Liver (tissue), 9 donors: Measurements from ENCODE around the gene TNK1. TPM values are rescaled to one million over a fixed set of nuclear protein-coding genes. Genes with fewer than 3 reads are reported as not detected.

Experiments
- DNase-seq: peaks from one replicate; pipeline ENCODE4 v3.0.0-alpha.2; 2017; ENCODE audit warnings: low spot score
- H3K27ac ChIP-seq, 2 donors: one replicate each; pipeline ENCODE4 v1.7.0; 2013; ENCODE audit warnings: inconsistent platforms in 2 of 2, low read length in 2 of 2, control low read depth in 1 of 2, low read depth in 1 of 2, mild to moderate bottlenecking in 1 of 2
- H3K27me3 ChIP-seq, 4 donors: one replicate each; pipeline versions ENCODE4 v1.6.1 to v1.7.0; 2013; ENCODE audit warnings: low read length in 3 of 4, inconsistent platforms in 1 of 4, mild to moderate bottlenecking in 1 of 4, moderate library complexity in 1 of 4; ENCODE audit not compliant: control insufficient read depth in 4 of 4, insufficient read depth in 4 of 4
- H3K36me3 ChIP-seq, 4 donors: one replicate each; pipeline versions ENCODE4 v1.6.1 to v1.7.0; 2013; ENCODE audit warnings: low read length in 3 of 4, mild to moderate bottlenecking in 3 of 4, low read depth in 1 of 4, moderate library complexity in 1 of 4; ENCODE audit not compliant: control insufficient read depth in 4 of 4, insufficient read depth in 3 of 4
- H3K4me1 ChIP-seq, 4 donors: one replicate each; pipeline versions ENCODE4 v1.6.1 to v1.7.0; 2013; ENCODE audit warnings: low read length in 3 of 4, mild to moderate bottlenecking in 3 of 4, moderate library complexity in 1 of 4; ENCODE audit not compliant: control insufficient read depth in 4 of 4, insufficient read depth in 4 of 4
- H3K4me3 ChIP-seq, 3 donors: one replicate each; pipeline versions ENCODE4 v1.6.1 to v1.7.0; 2013; ENCODE audit warnings: low read length in 3 of 3, control low read depth in 1 of 3, low read depth in 1 of 3, mild to moderate bottlenecking in 1 of 3
- H3K9ac ChIP-seq, 2 donors: one replicate each; pipeline ENCODE4 v1.7.0; 2013; ENCODE audit warnings: low read length in 2 of 2, mild to moderate bottlenecking in 2 of 2, moderate library complexity in 2 of 2, control low read depth in 1 of 2, low read depth in 1 of 2
- H3K9me3 ChIP-seq, 4 donors: one replicate each; pipeline versions ENCODE4 v1.6.1 to v1.7.0; 2013; ENCODE audit warnings: low read length in 3 of 4; ENCODE audit not compliant: control insufficient read depth in 4 of 4
- ATF3 ChIP-seq: IDR thresholded peaks from 2 replicates; pipeline ENCODE4 v1.6.1; 2016; ENCODE audit warnings: antibody characterized with exemption
- EGR1 ChIP-seq, 2 donors: IDR thresholded peaks; 2 replicates each; pipeline ENCODE4 v1.6.1; 2016 to 2018; ENCODE audit warnings: antibody characterized with exemption in 2 of 2, low read depth in 2 of 2
- FOXA2 ChIP-seq: IDR thresholded peaks from 2 replicates; pipeline ENCODE4 v1.6.1; 2016; ENCODE audit warnings: antibody characterized with exemption
- HNF4A ChIP-seq, 2 donors: conservative IDR thresholded peaks; 2 replicates each; pipeline ENCODE4 v1.6.1; 2016; ENCODE audit warnings: antibody characterized with exemption in 2 of 2, mild to moderate bottlenecking in 2 of 2
- HNF4G ChIP-seq: IDR thresholded peaks from 2 replicates; pipeline ENCODE4 v1.6.1; 2016; ENCODE audit warnings: antibody characterized with exemption
- JUND ChIP-seq, 2 donors: IDR thresholded peaks; 2 replicates each; pipeline ENCODE4 v1.6.1; 2016; ENCODE audit warnings: antibody characterized with exemption in 2 of 2
- NR2F2 ChIP-seq: IDR thresholded peaks from 2 replicates; pipeline ENCODE4 v1.6.1; 2016; ENCODE audit warnings: antibody characterized with exemption
- RAD21 ChIP-seq, 2 donors: IDR thresholded peaks; 2 replicates each; pipeline ENCODE4 v1.6.1; 2016; ENCODE audit warnings: antibody characterized with exemption in 2 of 2, mild to moderate bottlenecking in 2 of 2
- SP1 ChIP-seq: IDR thresholded peaks from 2 replicates; pipeline ENCODE4 v1.6.1; 2018; ENCODE audit warnings: antibody characterized with exemption, mild to moderate bottlenecking
- TAF1 ChIP-seq: conservative IDR thresholded peaks from 2 replicates; pipeline ENCODE4 v1.6.1; 2016; ENCODE audit warnings: antibody characterized with exemption, mild to moderate bottlenecking
- YY1 ChIP-seq: IDR thresholded peaks from 2 replicates; pipeline ENCODE4 v1.6.1; 2016; ENCODE audit warnings: antibody characterized with exemption, mild to moderate bottlenecking
- WGBS: extraction: QIAGEN DNeasy Blood & Tissue Kit; methylation state at CpG from one replicate; pipeline ENCODE4 v1.1.7; 2013; 5-methylcytosine and 5-hydroxymethylcytosine counted together
- polyA plus RNA-seq, 2 donors: library from polyadenylated mRNA; stranded (reverse) in 1 of 2; unstranded in 1 of 2; fragments of 200-250 nt in 1 of 2; fragments of >200 nt in 1 of 2; fragmentation: Nextera tagmentation in 1 of 2; extraction: Ambion mirVana in 1 of 2; gene quantifications; one replicate each; pipeline versions ENCODE4 v1.2.1 to v1.2.3, GENCODE V29; 2013 to 2015
- total RNA-seq, 2 donors: library from RNA; depleted of rRNA; stranded (reverse); fragments of >200 nt; gene quantifications; one replicate each; pipeline ENCODE4 v1.2.3, GENCODE V29; 2014
- TF ChIP-seq, protein P1 (sequence below): fragments of 150-350 bp; IDR thresholded peaks from 2 replicates; pipeline ENCODE4 v1.5.1; 2017; ENCODE audit warnings: improper control_type of control experiment, low read depth, low read length; ENCODE audit not compliant: missing input control
- TF ChIP-seq, protein P2 (sequence below): IDR thresholded peaks from 2 replicates; pipeline ENCODE4 v1.6.1; 2016; ENCODE audit warnings: antibody characterized with exemption
- donor health status: healthy.
- donor health status: healthy.
- donor health status: healthy.
- donor health status: healthy.
- donor health status: healthy.

TNK1 gene
- total and polyA plus RNA-seq, 4 donors: 0.05 to 3.5 (median 2.5) TPM

DNA sequence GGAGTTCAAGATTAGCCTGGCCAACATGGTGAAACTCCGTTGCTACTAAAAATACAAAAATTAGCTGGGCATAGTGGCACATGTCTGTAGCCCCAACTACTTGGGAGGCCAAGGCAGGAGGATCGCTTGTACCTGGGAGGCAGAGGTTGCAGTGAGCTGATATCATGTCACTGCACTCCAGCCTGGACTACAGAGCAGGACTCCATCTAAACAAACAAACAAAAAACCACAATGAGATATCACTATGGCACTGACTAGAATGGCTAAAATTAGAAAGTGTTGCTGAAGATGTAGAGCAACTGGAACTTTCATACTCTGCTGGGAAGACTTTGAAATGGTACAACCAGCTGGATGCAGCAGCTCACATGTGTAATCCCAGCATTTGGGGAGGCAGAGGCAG is 6.5 kb upstream of the TNK1 start:
- TF ChIP-seq, protein P1, sequence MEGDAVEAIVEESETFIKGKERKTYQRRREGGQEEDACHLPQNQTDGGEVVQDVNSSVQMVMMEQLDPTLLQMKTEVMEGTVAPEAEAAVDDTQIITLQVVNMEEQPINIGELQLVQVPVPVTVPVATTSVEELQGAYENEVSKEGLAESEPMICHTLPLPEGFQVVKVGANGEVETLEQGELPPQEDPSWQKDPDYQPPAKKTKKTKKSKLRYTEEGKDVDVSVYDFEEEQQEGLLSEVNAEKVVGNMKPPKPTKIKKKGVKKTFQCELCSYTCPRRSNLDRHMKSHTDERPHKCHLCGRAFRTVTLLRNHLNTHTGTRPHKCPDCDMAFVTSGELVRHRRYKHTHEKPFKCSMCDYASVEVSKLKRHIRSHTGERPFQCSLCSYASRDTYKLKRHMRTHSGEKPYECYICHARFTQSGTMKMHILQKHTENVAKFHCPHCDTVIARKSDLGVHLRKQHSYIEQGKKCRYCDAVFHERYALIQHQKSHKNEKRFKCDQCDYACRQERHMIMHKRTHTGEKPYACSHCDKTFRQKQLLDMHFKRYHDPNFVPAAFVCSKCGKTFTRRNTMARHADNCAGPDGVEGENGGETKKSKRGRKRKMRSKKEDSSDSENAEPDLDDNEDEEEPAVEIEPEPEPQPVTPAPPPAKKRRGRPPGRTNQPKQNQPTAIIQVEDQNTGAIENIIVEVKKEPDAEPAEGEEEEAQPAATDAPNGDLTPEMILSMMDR: no peak
- TF ChIP-seq, protein P2, sequence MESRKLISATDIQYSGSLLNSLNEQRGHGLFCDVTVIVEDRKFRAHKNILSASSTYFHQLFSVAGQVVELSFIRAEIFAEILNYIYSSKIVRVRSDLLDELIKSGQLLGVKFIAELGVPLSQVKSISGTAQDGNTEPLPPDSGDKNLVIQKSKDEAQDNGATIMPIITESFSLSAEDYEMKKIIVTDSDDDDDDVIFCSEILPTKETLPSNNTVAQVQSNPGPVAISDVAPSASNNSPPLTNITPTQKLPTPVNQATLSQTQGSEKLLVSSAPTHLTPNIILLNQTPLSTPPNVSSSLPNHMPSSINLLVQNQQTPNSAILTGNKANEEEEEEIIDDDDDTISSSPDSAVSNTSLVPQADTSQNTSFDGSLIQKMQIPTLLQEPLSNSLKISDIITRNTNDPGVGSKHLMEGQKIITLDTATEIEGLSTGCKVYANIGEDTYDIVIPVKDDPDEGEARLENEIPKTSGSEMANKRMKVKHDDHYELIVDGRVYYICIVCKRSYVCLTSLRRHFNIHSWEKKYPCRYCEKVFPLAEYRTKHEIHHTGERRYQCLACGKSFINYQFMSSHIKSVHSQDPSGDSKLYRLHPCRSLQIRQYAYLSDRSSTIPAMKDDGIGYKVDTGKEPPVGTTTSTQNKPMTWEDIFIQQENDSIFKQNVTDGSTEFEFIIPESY: no peak
- DNase-seq: no peak
- no peak overlapping the region for H3K4me3 ChIP-seq
- no peaks in the 10 kb centered on the region for H3K27me3 ChIP-seq
- H3K27ac ChIP-seq: no peak overlapping the region
- no peaks in the 10 kb centered on the region for H3K9me3 ChIP-seq
- 89% methylated on average over 2 of the region's 2 CpGs for WGBS
- H3K9ac ChIP-seq: no peak overlapping the region
- H3K36me3 ChIP-seq: no peaks in the 10 kb centered on the region
- H3K4me1 ChIP-seq: no peaks in the 10 kb centered on the region

DNA sequence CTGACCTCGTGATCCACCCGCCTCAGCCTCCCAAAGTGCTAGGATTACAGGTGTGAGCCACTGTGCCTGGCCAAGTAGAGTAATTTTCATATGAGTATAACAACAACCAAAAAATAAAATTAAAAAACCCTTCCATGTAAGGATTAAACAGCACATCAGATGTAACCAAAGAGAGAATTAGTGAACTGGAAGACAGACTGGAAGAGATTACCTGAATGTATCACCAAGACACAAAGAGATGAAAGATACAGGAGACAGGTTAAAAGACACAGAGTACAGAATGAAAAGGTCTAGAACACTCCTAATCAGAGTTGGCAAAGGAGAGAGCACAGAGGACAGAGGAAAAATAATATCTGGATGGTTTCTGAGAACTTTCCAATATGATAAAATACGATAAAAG is 1.8 kb upstream of the TNK1 start:
- no peak overlapping the region for H3K9ac ChIP-seq
- WGBS: 91% methylated on average over 3 of the region's 3 CpGs
- peaks cover 6 to 18% (median 12%) of the 10 kb centered on the region in 4 donors for H3K4me1 ChIP-seq
- H3K27me3 ChIP-seq: peaks cover 0 to 3% (median 0%) of the 10 kb centered on the region in 4 donors
- no peak for DNase-seq
- H3K36me3 ChIP-seq: no peaks in the 10 kb centered on the region
- H3K27ac ChIP-seq: no peak overlapping the region
- TF ChIP-seq SP1: no peak
- TF ChIP-seq, protein P2: no peak
- TF ChIP-seq NR2F2: no peak
- no peak for TF ChIP-seq EGR1 (IDR thresholded peaks at IDR 0.05; ENCODE audit: low read depth in 2 of 2)
- TF ChIP-seq YY1: no peak
- TF ChIP-seq RAD21 (IDR thresholded peaks at IDR 0.05): no peak
- no peak for TF ChIP-seq HNF4A (conservative IDR thresholded peaks at IDR 0.05)
- no peak for TF ChIP-seq JUND (IDR thresholded peaks at IDR 0.05)
- no peak for TF ChIP-seq ATF3
- no peaks in the 10 kb centered on the region for H3K9me3 ChIP-seq
- no peak overlapping the region for H3K4me3 ChIP-seq

DNA sequence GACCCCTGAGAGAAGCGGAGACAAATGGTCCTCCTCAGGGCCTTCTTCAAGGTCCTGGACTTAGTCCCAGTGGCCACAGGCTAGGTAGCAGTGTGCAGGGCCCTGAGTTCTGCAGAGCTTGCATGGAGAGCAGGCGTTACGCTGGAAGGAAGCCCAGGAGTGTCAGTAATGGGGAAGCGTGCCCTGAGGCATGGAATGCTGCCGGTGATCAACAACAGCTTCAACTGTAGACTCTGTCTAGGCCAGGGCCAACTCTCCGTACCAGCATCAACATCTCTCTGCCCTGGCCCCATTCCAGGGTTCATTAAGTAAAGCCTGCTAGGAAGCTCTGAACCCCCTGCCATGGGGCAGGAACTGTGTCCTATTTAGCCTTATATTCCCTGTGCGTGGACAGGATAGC is 568 bp upstream of the TNK1 start:
- Histone ChIP-seq H3K9me3 (no peaks in the 10 kb centered on the region), H3K27me3 (peaks cover 0 to 3% (median 0%) of the 10 kb centered on the region in 4 donors), H3K36me3 (peaks cover 0 to 2% (median 0%) of the 10 kb centered on the region in 4 donors), H3K4me1 (peaks cover 6 to 18% (median 12%) of the 10 kb centered on the region in 4 donors), H3K4me3 (peak overlapping the region; percentile 12 to 74 (median 63)), H3K27ac (no peak overlapping the region), H3K9ac (no peak overlapping the region)
- 40% methylated on average over 7 of the region's 7 CpGs for WGBS
- no peak for TF ChIP-seq EGR1 (IDR thresholded peaks at IDR 0.05; ENCODE audit: low read depth in 2 of 2)
- TF ChIP-seq TAF1: no peak
- TF ChIP-seq, protein P1: no peak
- TF ChIP-seq FOXA2: no peak
- TF ChIP-seq HNF4G: no peak
- TF ChIP-seq SP1: no peak
- no peak for TF ChIP-seq RAD21 (IDR thresholded peaks at IDR 0.05)
- DNase-seq: no peak
